PFSK-1 (cell line): ENCODE results near the gene UBE2B.

Experiments
- FOXP2 ChIP-seq: optimal IDR thresholded peaks from 2 replicates; pipeline ENCODE3; 2011; ENCODE audit warnings: borderline replicate concordance, control low read depth, inconsistent platforms; ENCODE audit not compliant: insufficient read depth; ENCODE audit errors: extremely low read length, extremely low read depth
- POLR2AphosphoS5 ChIP-seq: IDR thresholded peaks from 2 replicates; pipeline ENCODE4 v1.6.1; 2012; ENCODE audit warnings: low read depth, mild to moderate bottlenecking, control low read depth, low read length, moderate library complexity
- REST ChIP-seq, 2 experiments: IDR thresholded peaks; 2 replicates each; pipeline versions ENCODE4 v1.6.1 to v1.8.0; 2011 to 2012; ENCODE audit warnings: low read depth in 2 of 2, low read length in 2 of 2, control low read depth in 1 of 2, inconsistent platforms in 1 of 2, mild to moderate bottlenecking in 1 of 2, moderate library complexity in 1 of 2; ENCODE audit not compliant: insufficient read depth in 1 of 2
- SIN3A ChIP-seq: IDR thresholded peaks from 2 replicates; pipeline ENCODE4 v1.6.1; 2012; ENCODE audit warnings: mild to moderate bottlenecking, low read length, moderate library complexity, borderline replicate concordance; ENCODE audit not compliant: insufficient read depth
- TAF1 ChIP-seq: IDR thresholded peaks from 2 replicates; pipeline ENCODE4 v1.6.1; 2012; ENCODE audit warnings: low read length, control low read depth, borderline replicate concordance; ENCODE audit not compliant: insufficient read depth

UBE2B gene

DNA sequence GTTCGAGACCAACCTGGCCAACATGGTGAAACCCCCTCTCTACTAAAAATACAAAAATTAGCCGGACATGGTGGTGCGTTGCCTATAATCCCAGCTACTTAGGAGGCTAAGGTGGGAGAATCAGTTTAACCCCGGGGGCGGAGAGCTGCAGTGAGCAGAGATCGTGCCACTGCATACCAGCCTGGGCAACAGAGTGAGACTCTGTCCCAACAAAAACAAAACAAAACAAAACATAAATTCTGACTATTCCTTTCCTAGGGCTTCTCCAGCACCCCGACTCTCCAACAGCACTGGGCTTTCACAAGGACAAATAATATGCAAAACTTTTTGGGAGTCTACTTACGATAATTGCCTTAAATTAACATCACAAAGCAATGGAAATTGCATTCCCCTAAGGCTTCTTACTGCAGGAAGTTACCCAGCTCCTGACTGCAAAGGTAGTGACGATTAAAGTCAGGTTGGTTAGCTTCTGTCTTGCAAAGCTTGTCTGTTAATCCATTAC is 56.2 kb downstream of the UBE2B start:
- no peak for TF ChIP-seq SIN3A
- TF ChIP-seq POLR2AphosphoS5 = no peak
- no peak for TF ChIP-seq FOXP2
- no peak for TF ChIP-seq TAF1
- no peak for TF ChIP-seq REST (IDR thresholded peaks at IDR 0.05; ENCODE audit: insufficient read depth in 1 of 2, low read depth in 2 of 2, low read length in 2 of 2)

- TF ChIP-seq POLR2AphosphoS5 = no peak
- TF ChIP-seq SIN3A = no peak
- no peak for TF ChIP-seq REST (IDR thresholded peaks at IDR 0.05; ENCODE audit: insufficient read depth in 1 of 2, low read depth in 2 of 2, low read length in 2 of 2)
- no peak for TF ChIP-seq FOXP2
- TF ChIP-seq TAF1 = no peak
Measured at GRCh38 chr5:134430001-134430569, 58.7 kb downstream of the UBE2B start.

GRCh38 chr5:134432174-134432573 is 60.8 kb downstream of the UBE2B start:
- TF ChIP-seq TAF1 (no peak), POLR2AphosphoS5 (no peak), SIN3A (no peak), REST (IDR thresholded peaks at IDR 0.05; ENCODE audit: insufficient read depth in 1 of 2, low read depth in 2 of 2, low read length in 2 of 2) (no peak), FOXP2 (no peak)

- no peak for TF ChIP-seq SIN3A
- no peak for TF ChIP-seq FOXP2
- TF ChIP-seq TAF1 = no peak
- no peak for TF ChIP-seq REST (IDR thresholded peaks at IDR 0.05; ENCODE audit: insufficient read depth in 1 of 2, low read depth in 2 of 2, low read length in 2 of 2)
- no peak for TF ChIP-seq POLR2AphosphoS5
Measured at GRCh38 chr5:134432677-134433359, 61.4 kb downstream of the UBE2B start.

DNA sequence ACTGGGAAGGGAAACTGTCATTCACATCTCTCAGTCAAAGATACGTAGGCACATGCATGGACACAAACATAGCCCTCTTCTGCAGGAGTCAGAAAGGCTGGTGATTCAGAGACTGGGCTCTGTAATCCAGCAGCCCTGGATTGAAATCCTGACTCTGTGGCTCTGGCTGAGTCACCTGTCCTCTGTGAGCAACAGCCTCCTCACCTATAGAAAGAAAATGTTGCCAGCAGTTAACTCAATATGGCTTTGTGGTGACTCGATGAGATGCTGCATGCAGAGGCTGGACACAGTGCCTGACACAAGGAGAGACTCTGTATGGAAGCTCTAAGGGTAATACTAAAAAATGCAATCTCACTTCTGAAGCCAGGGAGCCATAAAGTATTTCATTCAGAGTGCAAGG is 64.2 kb downstream of the UBE2B start:
- TF ChIP-seq FOXP2 (no peak), REST (IDR thresholded peaks at IDR 0.05; ENCODE audit: insufficient read depth in 1 of 2, low read depth in 2 of 2, low read length in 2 of 2) (no peak), POLR2AphosphoS5 (no peak), TAF1 (no peak), SIN3A (no peak)
